ENCODE results near the gene ANKFY1. TPM values are rescaled to one million over a fixed set of nuclear protein-coding genes. Genes with fewer than 3 reads are reported as not detected.

ANKFY1 gene
- total RNA-seq, 1 experiment from 2014 or later: 46.8 TPM

DNA sequence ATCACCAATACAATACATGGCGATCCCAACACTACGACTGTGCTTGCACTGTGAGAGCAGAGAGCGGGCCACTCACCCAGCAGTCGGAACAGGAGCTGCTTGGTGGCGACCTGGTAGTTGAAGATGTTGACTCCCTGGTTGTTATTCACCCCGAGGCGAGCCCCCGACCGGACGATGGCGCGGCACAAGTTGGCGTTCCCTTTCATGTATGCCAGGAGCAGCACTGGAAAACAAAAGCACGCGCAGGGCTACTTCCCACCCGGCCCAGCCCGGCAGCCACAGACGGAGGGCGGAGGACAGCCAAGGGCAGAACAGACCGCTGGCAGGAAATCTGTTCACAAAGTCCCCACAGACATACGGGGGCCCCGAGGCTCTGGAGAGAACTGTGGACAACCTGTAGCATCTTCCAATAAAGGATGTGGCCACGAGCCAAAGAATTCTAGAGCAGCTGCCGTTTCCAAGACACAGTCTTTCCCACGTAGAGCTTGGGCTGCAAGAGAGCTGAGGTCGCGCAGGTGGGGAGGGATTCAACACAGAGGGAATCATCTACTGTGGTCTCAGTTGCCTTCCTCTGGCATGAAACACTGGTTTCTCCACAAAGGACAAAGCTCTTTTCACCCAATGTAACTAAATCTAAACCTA is 93.0 kb downstream of the ANKFY1 start:
- Mint-ChIP-seq H3K27ac (no peak overlapping the region), H3K4me1 (no peaks in the 10 kb centered on the region), H3K27me3 (ENCODE audit: low read depth) (no peaks in the 10 kb centered on the region), H3K4me3 (no peak overlapping the region), H3K9me3 (no peaks in the 10 kb centered on the region), H3K36me3 (peaks cover 73% of the 10 kb centered on the region)
- TF ChIP-seq FOXP1 (CRISPR knock-in tag; IDR thresholded peaks at IDR 0.05; ENCODE audit: borderline replicate concordance) (no peak), MYBL2 (CRISPR knock-in tag; IDR thresholded peaks at IDR 0.05) (no peak), NFYB (CRISPR knock-in tag; conservative IDR thresholded peaks at IDR 0.05; ENCODE audit: low read depth) (no peak), NFE2L1 (CRISPR knock-in tag; IDR thresholded peaks at IDR 0.05) (no peak), ZNF396 (CRISPR knock-in tag; IDR thresholded peaks at IDR 0.05; ENCODE audit: borderline replicate concordance) (no peak), GABPB1 (CRISPR knock-in tag; IDR thresholded peaks at IDR 0.05) (no peak), SP1 (CRISPR knock-in tag; conservative IDR thresholded peaks at IDR 0.05) (no peak), RORB (CRISPR knock-in tag; IDR thresholded peaks at IDR 0.05) (no peak), ESRRA (CRISPR knock-in tag; IDR thresholded peaks at IDR 0.05; ENCODE audit: borderline replicate concordance) (no peak), SMAD3 (CRISPR knock-in tag; IDR thresholded peaks at IDR 0.05; ENCODE audit: borderline replicate concordance) (no peak), ZNF138 (CRISPR knock-in tag; conservative IDR thresholded peaks at IDR 0.05) (no peak), RELA (CRISPR knock-in tag; IDR thresholded peaks at IDR 0.05; ENCODE audit: borderline replicate concordance) (no peak)
- TF ChIP-seq, protein P1, sequence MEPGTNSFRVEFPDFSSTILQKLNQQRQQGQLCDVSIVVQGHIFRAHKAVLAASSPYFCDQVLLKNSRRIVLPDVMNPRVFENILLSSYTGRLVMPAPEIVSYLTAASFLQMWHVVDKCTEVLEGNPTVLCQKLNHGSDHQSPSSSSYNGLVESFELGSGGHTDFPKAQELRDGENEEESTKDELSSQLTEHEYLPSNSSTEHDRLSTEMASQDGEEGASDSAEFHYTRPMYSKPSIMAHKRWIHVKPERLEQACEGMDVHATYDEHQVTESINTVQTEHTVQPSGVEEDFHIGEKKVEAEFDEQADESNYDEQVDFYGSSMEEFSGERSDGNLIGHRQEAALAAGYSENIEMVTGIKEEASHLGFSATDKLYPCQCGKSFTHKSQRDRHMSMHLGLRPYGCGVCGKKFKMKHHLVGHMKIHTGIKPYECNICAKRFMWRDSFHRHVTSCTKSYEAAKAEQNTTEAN (CRISPR knock-in tag; IDR thresholded peaks at IDR 0.05): no peak
- TF ChIP-seq, protein P2, sequence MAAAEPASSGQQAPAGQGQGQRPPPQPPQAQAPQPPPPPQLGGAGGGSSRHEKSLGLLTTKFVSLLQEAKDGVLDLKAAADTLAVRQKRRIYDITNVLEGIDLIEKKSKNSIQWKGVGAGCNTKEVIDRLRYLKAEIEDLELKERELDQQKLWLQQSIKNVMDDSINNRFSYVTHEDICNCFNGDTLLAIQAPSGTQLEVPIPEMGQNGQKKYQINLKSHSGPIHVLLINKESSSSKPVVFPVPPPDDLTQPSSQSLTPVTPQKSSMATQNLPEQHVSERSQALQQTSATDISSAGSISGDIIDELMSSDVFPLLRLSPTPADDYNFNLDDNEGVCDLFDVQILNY (CRISPR knock-in tag; IDR thresholded peaks at IDR 0.05): no peak
- TF ChIP-seq, protein P3, sequence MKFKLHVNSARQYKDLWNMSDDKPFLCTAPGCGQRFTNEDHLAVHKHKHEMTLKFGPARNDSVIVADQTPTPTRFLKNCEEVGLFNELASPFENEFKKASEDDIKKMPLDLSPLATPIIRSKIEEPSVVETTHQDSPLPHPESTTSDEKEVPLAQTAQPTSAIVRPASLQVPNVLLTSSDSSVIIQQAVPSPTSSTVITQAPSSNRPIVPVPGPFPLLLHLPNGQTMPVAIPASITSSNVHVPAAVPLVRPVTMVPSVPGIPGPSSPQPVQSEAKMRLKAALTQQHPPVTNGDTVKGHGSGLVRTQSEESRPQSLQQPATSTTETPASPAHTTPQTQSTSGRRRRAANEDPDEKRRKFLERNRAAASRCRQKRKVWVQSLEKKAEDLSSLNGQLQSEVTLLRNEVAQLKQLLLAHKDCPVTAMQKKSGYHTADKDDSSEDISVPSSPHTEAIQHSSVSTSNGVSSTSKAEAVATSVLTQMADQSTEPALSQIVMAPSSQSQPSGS (CRISPR knock-in tag; IDR thresholded peaks at IDR 0.05; ENCODE audit: borderline replicate concordance, low read depth): no peak
- TF ChIP-seq, protein P4, sequence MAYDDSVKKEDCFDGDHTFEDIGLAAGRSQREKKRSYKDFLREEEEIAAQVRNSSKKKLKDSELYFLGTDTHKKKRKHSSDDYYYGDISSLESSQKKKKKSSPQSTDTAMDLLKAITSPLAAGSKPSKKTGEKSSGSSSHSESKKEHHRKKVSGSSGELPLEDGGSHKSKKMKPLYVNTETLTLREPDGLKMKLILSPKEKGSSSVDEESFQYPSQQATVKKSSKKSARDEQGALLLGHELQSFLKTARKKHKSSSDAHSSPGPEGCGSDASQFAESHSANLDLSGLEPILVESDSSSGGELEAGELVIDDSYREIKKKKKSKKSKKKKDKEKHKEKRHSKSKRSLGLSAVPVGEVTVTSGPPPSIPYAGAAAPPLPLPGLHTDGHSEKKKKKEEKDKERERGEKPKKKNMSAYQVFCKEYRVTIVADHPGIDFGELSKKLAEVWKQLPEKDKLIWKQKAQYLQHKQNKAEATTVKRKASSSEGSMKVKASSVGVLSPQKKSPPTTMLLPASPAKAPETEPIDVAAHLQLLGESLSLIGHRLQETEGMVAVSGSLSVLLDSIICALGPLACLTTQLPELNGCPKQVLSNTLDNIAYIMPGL (CRISPR knock-in tag; IDR thresholded peaks at IDR 0.05): no peak
- TF ChIP-seq, protein P5, sequence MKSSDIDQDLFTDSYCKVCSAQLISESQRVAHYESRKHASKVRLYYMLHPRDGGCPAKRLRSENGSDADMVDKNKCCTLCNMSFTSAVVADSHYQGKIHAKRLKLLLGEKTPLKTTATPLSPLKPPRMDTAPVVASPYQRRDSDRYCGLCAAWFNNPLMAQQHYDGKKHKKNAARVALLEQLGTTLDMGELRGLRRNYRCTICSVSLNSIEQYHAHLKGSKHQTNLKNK (CRISPR knock-in tag; IDR thresholded peaks at IDR 0.05): no peak
- TF ChIP-seq, protein P6, sequence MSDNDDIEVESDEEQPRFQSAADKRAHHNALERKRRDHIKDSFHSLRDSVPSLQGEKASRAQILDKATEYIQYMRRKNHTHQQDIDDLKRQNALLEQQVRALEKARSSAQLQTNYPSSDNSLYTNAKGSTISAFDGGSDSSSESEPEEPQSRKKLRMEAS (CRISPR knock-in tag; IDR thresholded peaks at IDR 0.05): no peak
- TF ChIP-seq, protein P7, sequence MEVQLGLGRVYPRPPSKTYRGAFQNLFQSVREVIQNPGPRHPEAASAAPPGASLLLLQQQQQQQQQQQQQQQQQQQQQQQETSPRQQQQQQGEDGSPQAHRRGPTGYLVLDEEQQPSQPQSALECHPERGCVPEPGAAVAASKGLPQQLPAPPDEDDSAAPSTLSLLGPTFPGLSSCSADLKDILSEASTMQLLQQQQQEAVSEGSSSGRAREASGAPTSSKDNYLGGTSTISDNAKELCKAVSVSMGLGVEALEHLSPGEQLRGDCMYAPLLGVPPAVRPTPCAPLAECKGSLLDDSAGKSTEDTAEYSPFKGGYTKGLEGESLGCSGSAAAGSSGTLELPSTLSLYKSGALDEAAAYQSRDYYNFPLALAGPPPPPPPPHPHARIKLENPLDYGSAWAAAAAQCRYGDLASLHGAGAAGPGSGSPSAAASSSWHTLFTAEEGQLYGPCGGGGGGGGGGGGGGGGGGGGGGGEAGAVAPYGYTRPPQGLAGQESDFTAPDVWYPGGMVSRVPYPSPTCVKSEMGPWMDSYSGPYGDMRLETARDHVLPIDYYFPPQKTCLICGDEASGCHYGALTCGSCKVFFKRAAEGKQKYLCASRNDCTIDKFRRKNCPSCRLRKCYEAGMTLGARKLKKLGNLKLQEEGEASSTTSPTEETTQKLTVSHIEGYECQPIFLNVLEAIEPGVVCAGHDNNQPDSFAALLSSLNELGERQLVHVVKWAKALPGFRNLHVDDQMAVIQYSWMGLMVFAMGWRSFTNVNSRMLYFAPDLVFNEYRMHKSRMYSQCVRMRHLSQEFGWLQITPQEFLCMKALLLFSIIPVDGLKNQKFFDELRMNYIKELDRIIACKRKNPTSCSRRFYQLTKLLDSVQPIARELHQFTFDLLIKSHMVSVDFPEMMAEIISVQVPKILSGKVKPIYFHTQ (CRISPR knock-in tag; IDR thresholded peaks at IDR 0.05): no peak
- DNase-seq (ENCODE audit: low spot score) (no peak), ATAC-seq (no peak)
- POLR2A ChIA-PET: interaction anchor here (0.7 kb wide), 1 partner anchor 66 kb away, joined by 3 read pairs; no protein-coding TSS in a partner anchor
- CTCF ChIA-PET: interaction anchor here (0.9 to 1.3 kb wide), 2 partner anchors 15 to 29 kb away, joined by 3 to 4 read pairs; no protein-coding TSS in a partner anchor
